CD4-positive, alpha-beta T cell treated with Interleukin-15 for 1 hour (primary cell): Measurements from ENCODE around the gene SNX24.
"Not testable (repeated sequence)": the region's sequence is repeated elsewhere in the genome, so short reads cannot be mapped to it uniquely, and the experiment has no call there.

Source experiments
- DNase-seq: peaks from one replicate; pipeline ENCODE4 v3.0.0-alpha.2; 2020

The SNX24 gene

GRCh38 chr5:122874179-122874875, 28.9 kb downstream of the SNX24 start:
- no peak for DNase-seq

DNA sequence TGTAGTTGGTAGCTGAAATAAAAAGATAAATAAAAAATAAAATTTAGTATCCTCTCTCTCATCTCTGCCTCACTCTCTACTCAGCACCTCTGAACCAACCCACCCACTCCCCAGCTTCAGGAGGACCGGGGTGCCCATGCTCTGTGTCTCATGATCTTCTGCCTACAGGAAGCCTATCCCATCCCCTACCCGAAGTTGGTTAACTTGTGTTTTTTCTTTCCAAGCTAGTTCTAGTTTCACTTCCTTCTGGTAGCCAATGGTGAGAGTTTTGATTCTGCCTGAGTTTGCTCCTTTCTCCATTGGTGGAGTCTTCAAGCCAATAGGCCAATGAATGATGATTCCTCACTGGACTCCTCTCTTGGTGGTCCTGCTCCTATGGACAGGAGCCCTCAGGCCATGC, 32.1 kb downstream of the SNX24 start:
- DNase-seq = no peak

GRCh38 chr5:122879076-122879475, 33.7 kb downstream of the SNX24 start:
- DNase-seq = no peak

DNA sequence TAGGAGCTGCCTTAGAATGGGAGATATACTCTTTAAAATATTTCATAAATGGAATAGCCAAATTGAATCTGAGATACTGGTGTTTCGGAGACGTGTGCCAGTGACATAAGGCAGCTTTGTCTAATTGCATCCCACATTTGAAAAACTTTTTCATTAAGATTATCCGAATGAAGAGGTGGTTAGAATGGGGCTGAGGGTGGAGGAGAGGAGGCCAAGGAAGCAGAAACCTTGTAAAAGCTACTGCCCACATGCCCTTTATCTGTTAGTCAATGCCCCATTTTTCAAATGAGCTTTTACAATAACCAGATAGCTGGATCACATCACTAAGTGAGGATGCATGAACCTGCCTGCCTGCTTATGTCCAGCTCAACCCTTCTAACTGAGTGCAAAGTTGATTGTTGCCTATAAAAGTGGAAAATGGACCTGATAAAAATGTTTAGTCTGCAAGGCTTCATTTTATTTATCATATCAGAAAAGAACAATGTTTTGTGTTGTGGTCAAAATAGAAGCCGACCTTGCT, 34.8 kb downstream of the SNX24 start:
- no peak for DNase-seq

DNA sequence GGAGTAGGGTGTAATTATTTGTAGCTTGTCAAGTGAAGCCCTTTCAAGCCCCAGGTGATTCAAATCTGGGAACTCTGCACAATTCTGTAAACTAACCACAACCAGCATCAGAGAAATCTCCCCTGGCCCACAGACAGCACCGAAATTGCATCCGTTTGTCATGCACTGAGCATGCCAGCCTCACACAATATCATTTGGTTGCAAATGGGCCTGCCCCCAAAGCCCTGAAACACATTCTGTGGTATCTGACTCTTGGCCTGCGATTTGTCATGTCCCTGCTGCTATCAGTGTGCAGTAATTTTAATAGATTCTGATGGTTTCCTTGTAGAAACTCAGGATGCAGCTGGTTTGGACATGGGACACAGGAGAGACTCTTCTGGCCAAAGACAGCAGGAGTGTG, 35.3 kb downstream of the SNX24 start:
- no peak for DNase-seq

DNA sequence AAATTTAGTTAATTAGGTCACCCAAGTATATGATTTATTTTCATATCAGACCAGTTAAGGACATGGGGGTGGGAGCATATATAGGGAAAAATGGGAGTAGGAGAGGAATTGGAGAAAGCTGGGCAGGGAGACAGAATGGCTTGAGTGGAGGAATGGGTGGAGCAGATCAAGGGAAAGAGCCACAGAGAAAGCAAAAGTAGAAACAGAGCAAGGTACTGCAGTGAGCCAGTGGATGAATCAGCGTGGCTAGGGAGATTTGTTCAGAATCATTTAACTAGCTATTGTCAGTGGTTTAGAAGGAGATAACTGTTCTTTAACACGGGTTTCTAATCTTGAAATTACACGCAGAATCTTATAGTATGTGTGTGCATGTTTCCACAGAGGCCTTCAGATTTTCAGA, 37.4 kb downstream of the SNX24 start:
- DNase-seq = no peak

DNA sequence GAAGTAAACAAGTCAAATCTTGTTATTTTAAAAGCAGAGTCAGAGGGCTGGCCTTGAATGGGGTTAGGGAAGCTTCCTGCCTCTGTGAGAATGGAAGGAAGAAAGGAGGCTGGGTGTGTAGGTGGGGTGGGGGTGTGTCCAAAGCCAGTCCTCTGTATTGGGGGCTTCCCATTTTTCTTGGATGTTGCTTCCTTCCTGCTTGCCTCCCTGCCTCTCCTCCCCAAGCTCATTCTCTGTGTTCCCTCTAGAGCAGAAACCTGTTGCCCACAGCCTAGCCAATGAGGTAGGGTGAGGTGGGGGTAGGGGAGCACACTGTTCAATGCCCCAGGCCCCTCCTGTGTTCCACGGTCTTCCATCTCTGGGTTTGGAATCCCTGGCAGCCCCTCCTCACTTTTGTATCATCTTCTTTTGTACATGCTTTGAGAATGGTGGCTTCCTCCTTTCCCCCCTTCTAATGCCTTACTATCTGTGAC, 39.7 kb downstream of the SNX24 start:
- no peak for DNase-seq

GRCh38 chr5:122885891-122886290, 40.5 kb downstream of the SNX24 start:
- DNase-seq = no peak

- DNase-seq = no peak
Observed at GRCh38 chr5:122895141-122895540, 49.7 kb downstream of the SNX24 start.

GRCh38 chr5:122896598-122897282, 51.3 kb downstream of the SNX24 start:
- no peak for DNase-seq

- no peak for DNase-seq
Observed at GRCh38 chr5:122897283-122897602, 51.8 kb downstream of the SNX24 start.

- DNase-seq = no peak
Observed at GRCh38 chr5:122901346-122901745, 55.9 kb downstream of the SNX24 start.

DNA sequence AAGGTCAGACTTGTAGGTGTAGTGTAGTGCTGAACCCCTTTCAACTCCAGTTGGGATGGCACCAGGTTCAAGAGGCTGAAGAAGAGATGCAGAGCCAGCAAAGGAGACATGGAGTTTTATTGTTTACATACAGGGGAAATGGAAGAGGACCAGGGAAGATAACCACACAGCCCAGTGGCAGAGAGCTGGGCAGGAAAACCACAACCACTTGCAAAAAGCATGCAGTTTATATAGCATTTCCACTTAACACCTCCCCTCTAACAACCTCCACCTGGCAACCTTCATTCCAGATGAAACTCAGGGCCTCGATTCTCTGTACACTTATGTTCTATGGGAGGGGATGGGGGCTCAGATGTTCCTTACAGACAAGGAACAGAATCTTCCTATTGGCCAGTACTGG, 56.9 kb downstream of the SNX24 start:
- no peak for DNase-seq

- DNase-seq = no peak
Observed at GRCh38 chr5:122906768-122907167, 61.4 kb downstream of the SNX24 start.

DNA sequence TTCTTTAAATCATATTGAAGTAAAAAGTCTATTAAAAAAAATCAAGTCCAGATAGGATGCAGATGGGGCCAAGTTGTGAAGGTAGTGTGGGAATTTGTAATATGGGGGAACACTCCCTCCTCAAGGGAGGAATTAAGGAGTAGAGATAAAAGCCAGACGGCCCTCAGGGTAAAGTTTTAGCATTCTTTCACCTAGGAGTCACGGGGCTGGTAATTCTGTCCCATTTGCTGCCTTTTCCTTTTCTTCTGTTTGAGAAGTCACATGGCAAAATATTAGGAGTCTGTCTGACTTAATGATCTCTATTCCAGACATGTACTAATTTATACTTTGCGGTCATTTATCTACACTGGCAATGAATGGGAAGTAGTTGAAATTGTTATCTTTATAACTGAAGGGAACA, 61.9 kb downstream of the SNX24 start:
- no peak for DNase-seq

- no peak for DNase-seq
Observed at GRCh38 chr5:122908108-122908507, 62.7 kb downstream of the SNX24 start.

- no peak for DNase-seq
Observed at GRCh38 chr5:122908662-122909061, 63.2 kb downstream of the SNX24 start.

GRCh38 chr5:122909470-122910100, 64.2 kb downstream of the SNX24 start:
- no peak for DNase-seq

DNA sequence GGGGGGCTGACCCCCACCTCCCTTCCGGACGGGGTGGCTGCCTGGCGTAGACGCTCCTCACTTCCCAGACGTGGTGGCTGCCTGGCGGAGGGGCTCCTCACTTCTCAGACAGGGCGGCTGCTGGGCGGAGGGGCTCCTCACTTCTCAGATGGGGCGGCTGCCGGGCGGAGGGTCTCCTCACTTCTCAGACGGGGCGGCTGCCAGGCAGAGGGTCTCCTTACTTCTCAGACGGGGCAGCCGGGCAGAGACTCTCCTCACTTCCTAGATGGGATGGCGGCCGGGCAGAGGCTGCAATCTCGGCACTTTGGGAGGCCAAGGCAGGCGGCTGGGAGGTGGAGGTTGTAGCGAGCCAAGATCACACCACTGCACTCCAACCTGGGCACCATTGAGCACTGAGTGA, 68.0 kb downstream of the SNX24 start:
- not testable (repeated sequence) for DNase-seq

DNA sequence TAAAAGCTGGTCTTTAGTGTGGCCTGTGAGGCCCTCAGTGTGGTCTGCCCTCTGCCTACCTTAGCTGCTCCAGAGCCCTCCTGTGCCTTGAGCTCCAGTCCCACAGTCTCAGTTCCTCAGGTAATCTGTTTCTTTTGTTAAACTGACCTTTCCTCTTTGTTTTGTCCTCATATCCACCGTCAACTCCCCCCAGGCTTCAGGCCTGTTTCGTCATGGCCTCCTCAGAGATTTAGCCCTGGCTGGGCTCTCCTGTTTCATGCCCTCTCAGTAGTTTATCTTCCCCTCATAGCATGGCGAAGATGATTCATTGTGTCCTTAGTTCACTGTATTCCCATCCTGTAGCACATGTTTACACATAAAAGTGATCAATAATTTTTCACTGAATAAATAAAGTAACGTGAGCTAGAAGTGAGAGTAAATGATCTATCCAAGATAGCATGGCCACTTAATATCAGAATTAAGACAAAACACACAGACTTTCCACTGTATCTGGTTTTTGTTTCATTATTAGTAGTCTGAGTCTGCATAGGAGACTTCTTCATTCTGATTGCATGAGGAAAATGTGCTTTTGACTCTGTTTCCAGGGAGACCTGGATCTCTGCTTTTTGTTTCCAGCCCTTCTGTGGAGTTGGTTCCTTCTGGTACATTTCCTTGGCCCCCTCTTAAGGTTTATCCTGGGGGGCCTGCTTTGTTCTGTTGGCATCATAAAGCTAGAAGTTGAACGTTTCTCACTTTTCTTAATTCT, 70.5 kb downstream of the SNX24 start:
- DNase-seq = no peak

GRCh38 chr5:122916490-122916889, 71.1 kb downstream of the SNX24 start:
- DNase-seq = no peak

GRCh38 chr5:122919969-122920368, 74.6 kb downstream of the SNX24 start:
- no peak for DNase-seq

- DNase-seq = no peak
Observed at GRCh38 chr5:122921826-122922225, 76.4 kb downstream of the SNX24 start.
